Measurements from ENCODE around the gene OR1S1. TPM values are rescaled to one million over a fixed set of nuclear protein-coding genes. Genes with fewer than 3 reads are reported as not detected.

The OR1S1 gene
- total and polyA plus RNA-seq, 2 experiments from 2014 or later = not detected

DNA sequence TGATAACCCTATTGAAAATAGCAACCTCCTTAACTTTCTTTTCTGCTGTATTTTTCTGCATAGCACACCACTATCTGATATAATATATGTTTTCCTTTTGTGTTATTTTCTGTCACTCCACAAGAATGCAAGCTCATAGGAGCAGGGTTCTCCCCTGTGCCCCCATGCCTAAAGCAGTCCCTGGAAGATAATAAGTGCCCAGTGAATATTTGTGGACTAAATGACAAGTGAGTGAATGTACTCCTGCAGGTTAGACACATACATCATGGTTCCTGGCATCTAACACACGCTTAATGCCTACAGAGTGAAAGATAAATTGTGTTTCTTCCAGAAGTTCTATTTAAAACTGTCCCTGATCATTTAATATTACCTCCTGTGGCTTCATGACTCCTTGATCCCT lies 47.5 kb upstream of the OR1S1 start:
- Mint-ChIP-seq H3K36me3 (ENCODE audit: low read depth) (no peaks in the 10 kb centered on the region), H3K27me3 (ENCODE audit: insufficient read depth, low read depth, poor library complexity) (peaks cover 4% of the 10 kb centered on the region), H3K4me3 (no peak overlapping the region), H3K27ac (no peak overlapping the region), H3K4me1 (peaks cover 3% of the 10 kb centered on the region; the same call in 2 of the 3 replicates), H3K9me3 (no peaks in the 10 kb centered on the region)
- Histone ChIP-seq H3K9me2 (ENCODE audit: insufficient read depth) (peaks cover 9% of the 10 kb centered on the region; the same call in 1 of the 2 replicates), H4K20me1 (replicated peaks; ENCODE audit: insufficient read depth) (no peaks in the 10 kb centered on the region), H3K4me3 (no peak overlapping the region), H3K4me2 (no peak overlapping the region), H3K79me2 (replicated peaks; ENCODE audit: insufficient read depth) (no peaks in the 10 kb centered on the region), H3K4me1 (ENCODE audit: insufficient read depth) (no peaks in the 10 kb centered on the region), H2AFZ (peak overlapping the region; percentile 33; the same call in 1 of the 2 replicates), H3F3A (replicated peaks; ENCODE audit: low read depth) (no peaks in the 10 kb centered on the region), H3K27me3 (ENCODE audit: insufficient read depth) (no peaks in the 10 kb centered on the region), H3K36me3 (ENCODE audit: insufficient read depth) (no peaks in the 10 kb centered on the region), H3K27ac (ENCODE audit: low read depth) (no peak overlapping the region)
- DNase-seq (ENCODE audit: low spot score) (no peak), ATAC-seq (no peak)
- TF ChIP-seq CREB1 (CRISPR knock-in tag; IDR thresholded peaks at IDR 0.05; ENCODE audit: low read depth) (no peak), POLR2AphosphoS5 (IDR thresholded peaks at IDR 0.05; ENCODE audit: low read depth) (no peak), EZH2 (IDR thresholded peaks at IDR 0.05; ENCODE audit: low read depth, unreplicated experiment) (no peak), ZNF114 (CRISPR knock-in tag; IDR thresholded peaks at IDR 0.05) (no peak), EZH2phosphoT487 (IDR thresholded peaks at IDR 0.05; ENCODE audit: unreplicated experiment) (no peak), STAT1 (IDR thresholded peaks at IDR 0.05; ENCODE audit: unreplicated experiment) (no peak), ZNF331 (CRISPR knock-in tag; IDR thresholded peaks at IDR 0.05; ENCODE audit: low read depth) (no peak), NANOG (IDR thresholded peaks at IDR 0.05; ENCODE audit: borderline replicate concordance) (no peak), JUNB (IDR thresholded peaks at IDR 0.05; ENCODE audit: unreplicated experiment) (no peak)
- TF ChIP-seq, protein P1, sequence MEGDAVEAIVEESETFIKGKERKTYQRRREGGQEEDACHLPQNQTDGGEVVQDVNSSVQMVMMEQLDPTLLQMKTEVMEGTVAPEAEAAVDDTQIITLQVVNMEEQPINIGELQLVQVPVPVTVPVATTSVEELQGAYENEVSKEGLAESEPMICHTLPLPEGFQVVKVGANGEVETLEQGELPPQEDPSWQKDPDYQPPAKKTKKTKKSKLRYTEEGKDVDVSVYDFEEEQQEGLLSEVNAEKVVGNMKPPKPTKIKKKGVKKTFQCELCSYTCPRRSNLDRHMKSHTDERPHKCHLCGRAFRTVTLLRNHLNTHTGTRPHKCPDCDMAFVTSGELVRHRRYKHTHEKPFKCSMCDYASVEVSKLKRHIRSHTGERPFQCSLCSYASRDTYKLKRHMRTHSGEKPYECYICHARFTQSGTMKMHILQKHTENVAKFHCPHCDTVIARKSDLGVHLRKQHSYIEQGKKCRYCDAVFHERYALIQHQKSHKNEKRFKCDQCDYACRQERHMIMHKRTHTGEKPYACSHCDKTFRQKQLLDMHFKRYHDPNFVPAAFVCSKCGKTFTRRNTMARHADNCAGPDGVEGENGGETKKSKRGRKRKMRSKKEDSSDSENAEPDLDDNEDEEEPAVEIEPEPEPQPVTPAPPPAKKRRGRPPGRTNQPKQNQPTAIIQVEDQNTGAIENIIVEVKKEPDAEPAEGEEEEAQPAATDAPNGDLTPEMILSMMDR (conservative IDR thresholded peaks at IDR 0.05; ENCODE audit: low read depth in 2 of 2) = no peak
- TF ChIP-seq, protein P2, sequence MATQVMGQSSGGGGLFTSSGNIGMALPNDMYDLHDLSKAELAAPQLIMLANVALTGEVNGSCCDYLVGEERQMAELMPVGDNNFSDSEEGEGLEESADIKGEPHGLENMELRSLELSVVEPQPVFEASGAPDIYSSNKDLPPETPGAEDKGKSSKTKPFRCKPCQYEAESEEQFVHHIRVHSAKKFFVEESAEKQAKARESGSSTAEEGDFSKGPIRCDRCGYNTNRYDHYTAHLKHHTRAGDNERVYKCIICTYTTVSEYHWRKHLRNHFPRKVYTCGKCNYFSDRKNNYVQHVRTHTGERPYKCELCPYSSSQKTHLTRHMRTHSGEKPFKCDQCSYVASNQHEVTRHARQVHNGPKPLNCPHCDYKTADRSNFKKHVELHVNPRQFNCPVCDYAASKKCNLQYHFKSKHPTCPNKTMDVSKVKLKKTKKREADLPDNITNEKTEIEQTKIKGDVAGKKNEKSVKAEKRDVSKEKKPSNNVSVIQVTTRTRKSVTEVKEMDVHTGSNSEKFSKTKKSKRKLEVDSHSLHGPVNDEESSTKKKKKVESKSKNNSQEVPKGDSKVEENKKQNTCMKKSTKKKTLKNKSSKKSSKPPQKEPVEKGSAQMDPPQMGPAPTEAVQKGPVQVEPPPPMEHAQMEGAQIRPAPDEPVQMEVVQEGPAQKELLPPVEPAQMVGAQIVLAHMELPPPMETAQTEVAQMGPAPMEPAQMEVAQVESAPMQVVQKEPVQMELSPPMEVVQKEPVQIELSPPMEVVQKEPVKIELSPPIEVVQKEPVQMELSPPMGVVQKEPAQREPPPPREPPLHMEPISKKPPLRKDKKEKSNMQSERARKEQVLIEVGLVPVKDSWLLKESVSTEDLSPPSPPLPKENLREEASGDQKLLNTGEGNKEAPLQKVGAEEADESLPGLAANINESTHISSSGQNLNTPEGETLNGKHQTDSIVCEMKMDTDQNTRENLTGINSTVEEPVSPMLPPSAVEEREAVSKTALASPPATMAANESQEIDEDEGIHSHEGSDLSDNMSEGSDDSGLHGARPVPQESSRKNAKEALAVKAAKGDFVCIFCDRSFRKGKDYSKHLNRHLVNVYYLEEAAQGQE (IDR thresholded peaks at IDR 0.05; ENCODE audit: unreplicated experiment) = no peak
- TF ChIP-seq, protein P3, sequence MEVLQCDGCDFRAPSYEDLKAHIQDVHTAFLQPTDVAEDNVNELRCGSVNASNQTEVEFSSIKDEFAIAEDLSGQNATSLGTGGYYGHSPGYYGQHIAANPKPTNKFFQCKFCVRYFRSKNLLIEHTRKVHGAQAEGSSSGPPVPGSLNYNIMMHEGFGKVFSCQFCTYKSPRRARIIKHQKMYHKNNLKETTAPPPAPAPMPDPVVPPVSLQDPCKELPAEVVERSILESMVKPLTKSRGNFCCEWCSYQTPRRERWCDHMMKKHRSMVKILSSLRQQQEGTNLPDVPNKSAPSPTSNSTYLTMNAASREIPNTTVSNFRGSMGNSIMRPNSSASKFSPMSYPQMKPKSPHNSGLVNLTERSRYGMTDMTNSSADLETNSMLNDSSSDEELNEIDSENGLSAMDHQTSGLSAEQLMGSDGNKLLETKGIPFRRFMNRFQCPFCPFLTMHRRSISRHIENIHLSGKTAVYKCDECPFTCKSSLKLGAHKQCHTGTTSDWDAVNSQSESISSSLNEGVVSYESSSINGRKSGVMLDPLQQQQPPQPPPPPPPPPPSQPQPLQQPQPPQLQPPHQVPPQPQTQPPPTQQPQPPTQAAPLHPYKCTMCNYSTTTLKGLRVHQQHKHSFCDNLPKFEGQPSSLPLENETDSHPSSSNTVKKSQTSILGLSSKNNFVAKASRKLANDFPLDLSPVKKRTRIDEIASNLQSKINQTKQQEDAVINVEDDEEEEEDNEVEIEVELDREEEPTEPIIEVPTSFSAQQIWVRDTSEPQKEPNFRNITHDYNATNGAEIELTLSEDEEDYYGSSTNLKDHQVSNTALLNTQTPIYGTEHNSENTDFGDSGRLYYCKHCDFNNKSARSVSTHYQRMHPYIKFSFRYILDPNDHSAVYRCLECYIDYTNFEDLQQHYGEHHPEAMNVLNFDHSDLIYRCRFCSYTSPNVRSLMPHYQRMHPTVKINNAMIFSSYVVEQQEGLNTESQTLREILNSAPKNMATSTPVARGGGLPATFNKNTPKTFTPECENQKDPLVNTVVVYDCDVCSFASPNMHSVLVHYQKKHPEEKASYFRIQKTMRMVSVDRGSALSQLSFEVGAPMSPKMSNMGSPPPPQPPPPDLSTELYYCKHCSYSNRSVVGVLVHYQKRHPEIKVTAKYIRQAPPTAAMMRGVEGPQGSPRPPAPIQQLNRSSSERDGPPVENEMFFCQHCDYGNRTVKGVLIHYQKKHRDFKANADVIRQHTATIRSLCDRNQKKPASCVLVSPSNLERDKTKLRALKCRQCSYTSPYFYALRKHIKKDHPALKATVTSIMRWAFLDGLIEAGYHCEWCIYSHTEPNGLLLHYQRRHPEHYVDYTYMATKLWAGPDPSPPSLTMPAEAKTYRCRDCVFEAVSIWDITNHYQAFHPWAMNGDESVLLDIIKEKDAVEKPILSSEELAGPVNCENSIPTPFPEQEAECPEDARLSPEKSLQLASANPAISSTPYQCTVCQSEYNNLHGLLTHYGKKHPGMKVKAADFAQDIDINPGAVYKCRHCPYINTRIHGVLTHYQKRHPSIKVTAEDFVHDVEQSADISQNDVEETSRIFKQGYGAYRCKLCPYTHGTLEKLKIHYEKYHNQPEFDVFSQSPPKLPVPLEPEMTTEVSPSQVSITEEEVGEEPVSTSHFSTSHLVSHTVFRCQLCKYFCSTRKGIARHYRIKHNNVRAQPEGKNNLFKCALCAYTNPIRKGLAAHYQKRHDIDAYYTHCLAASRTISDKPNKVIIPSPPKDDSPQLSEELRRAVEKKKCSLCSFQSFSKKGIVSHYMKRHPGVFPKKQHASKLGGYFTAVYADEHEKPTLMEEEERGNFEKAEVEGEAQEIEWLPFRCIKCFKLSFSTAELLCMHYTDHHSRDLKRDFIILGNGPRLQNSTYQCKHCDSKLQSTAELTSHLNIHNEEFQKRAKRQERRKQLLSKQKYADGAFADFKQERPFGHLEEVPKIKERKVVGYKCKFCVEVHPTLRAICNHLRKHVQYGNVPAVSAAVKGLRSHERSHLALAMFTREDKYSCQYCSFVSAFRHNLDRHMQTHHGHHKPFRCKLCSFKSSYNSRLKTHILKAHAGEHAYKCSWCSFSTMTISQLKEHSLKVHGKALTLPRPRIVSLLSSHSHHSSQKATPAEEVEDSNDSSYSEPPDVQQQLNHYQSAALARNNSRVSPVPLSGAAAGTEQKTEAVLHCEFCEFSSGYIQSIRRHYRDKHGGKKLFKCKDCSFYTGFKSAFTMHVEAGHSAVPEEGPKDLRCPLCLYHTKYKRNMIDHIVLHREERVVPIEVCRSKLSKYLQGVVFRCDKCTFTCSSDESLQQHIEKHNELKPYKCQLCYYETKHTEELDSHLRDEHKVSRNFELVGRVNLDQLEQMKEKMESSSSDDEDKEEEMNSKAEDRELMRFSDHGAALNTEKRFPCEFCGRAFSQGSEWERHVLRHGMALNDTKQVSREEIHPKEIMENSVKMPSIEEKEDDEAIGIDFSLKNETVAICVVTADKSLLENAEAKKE (CRISPR knock-in tag; IDR thresholded peaks at IDR 0.05) = no peak
- TF ChIP-seq, protein P4, sequence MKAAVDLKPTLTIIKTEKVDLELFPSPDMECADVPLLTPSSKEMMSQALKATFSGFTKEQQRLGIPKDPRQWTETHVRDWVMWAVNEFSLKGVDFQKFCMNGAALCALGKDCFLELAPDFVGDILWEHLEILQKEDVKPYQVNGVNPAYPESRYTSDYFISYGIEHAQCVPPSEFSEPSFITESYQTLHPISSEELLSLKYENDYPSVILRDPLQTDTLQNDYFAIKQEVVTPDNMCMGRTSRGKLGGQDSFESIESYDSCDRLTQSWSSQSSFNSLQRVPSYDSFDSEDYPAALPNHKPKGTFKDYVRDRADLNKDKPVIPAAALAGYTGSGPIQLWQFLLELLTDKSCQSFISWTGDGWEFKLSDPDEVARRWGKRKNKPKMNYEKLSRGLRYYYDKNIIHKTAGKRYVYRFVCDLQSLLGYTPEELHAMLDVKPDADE (IDR thresholded peaks at IDR 0.05) = no peak

Data from GM23338 (cell line).